GM12878 (cell line): ENCODE results near the gene AEBP1. TPM values are rescaled to one million over a fixed set of nuclear protein-coding genes. Genes with fewer than 3 reads are reported as not detected.

Source experiments
- ATAC-seq: fragments of 200-7000 bp; cut with Tn5 transposase; 3 replicates; pipeline ENCODE4 v1.9.1; 2020; ENCODE audit warnings: mild to moderate bottlenecking, moderate library complexity
- BruUV-seq: library from RNA; stranded (reverse); fragments of 400-500 nt; replicated peaks from 2 replicates; lab custom pipeline; 2021; lab: Mats Ljungman, UMichigan
- CTCF ChIA-PET: fragments of 300-600 bp; sonication (Branson Sonifier 250); formaldehyde crosslinking; extraction: SDS; loops from one replicate; lab custom pipeline; 2021; ENCODE audit warnings: inconsistent platforms; lab: Yijun Ruan, JAX
- POLR2A ChIA-PET: fragments of 350-600 bp; formaldehyde crosslinking; extraction: SDS; loops from one replicate; lab custom pipeline; 2021; ENCODE audit warnings: inconsistent platforms; lab: Charles Lee
- RAD21 ChIA-PET: fragments of 300-600 bp; sonication (Branson Sonifier 250); formaldehyde crosslinking; loops from one replicate; lab custom pipeline; 2023; ENCODE audit warnings: antibody characterized with exemption; ENCODE audit not compliant: unreplicated experiment; lab: Charles Lee
- SMC1A ChIA-PET: fragments of 300-600 bp; sonication (Branson Sonifier 250); formaldehyde crosslinking; loops from one replicate; lab custom pipeline; 2023; ENCODE audit not compliant: unreplicated experiment, uncharacterized antibody; lab: Charles Lee
- DNase-seq: peaks from one replicate; pipeline ENCODE4 v3.0.0-alpha.2; 2011; ENCODE audit warnings: low read depth, low spot score
- FAIRE-seq: peaks from 3 replicates; lab custom pipeline; 2011; peaks lifted over from hg19 to GRCh38; lab: Jason Lieb, UNC
- H2AFZ ChIP-seq: 2 replicates; pipeline ENCODE4 v1.6.0; 2011; ENCODE audit warnings: low read depth, low read length, control low read depth; ENCODE audit not compliant: control insufficient read depth
- H3K27ac ChIP-seq: 2 replicates; pipeline ENCODE4 v1.5.1; 2011; ENCODE audit warnings: control low read depth; ENCODE audit not compliant: control insufficient read depth, insufficient read depth
- H3K27me3 ChIP-seq, 2 experiments: replicated peaks in 1 of 2; 2 replicates each; pipeline versions ENCODE4 v1.6.0 to v1.6.1; 2011; ENCODE audit warnings: low read length in 1 of 2; ENCODE audit not compliant: control insufficient read depth in 2 of 2, insufficient read depth in 2 of 2
- H3K36me3 ChIP-seq, 2 experiments: 2 replicates each; pipeline ENCODE4 v1.5.1; 2011; ENCODE audit warnings: low read length in 1 of 2; ENCODE audit not compliant: control insufficient read depth in 2 of 2, insufficient read depth in 2 of 2
- H3K4me1 ChIP-seq: 2 replicates; pipeline ENCODE4 v1.6.1; 2011; ENCODE audit warnings: mild to moderate bottlenecking, low read length, moderate library complexity, mixed read lengths; ENCODE audit not compliant: control insufficient read depth, insufficient read depth
- H3K4me2 ChIP-seq: 2 replicates; pipeline ENCODE4 v1.6.0; 2011; ENCODE audit warnings: control low read depth; ENCODE audit not compliant: control insufficient read depth, insufficient read depth
- H3K4me3 ChIP-seq: fragments of 200-600 bp; sonication (generic); 2 replicates; pipeline ENCODE4 v1.5.1; 2016
- H3K79me2 ChIP-seq: 2 replicates; pipeline ENCODE4 v1.6.0; 2011; ENCODE audit warnings: low read length; ENCODE audit not compliant: control insufficient read depth, insufficient read depth
- H3K9ac ChIP-seq: 2 replicates; pipeline ENCODE4 v1.8.0; 2011; ENCODE audit warnings: low read length, control low read depth, mixed read lengths; ENCODE audit not compliant: control insufficient read depth, insufficient read depth
- H3K9me3 ChIP-seq: replicated peaks from 3 replicates; pipeline ENCODE4 v1.5.1; 2011; ENCODE audit warnings: mild to moderate bottlenecking, low read length; ENCODE audit not compliant: control insufficient read depth, insufficient read depth
- H4K20me1 ChIP-seq: 2 replicates; pipeline ENCODE4 v1.6.0; 2011; ENCODE audit not compliant: control insufficient read depth, insufficient read depth
- BCL11A ChIP-seq: IDR thresholded peaks from 2 replicates; pipeline ENCODE4 v1.6.1; 2011; ENCODE audit warnings: low read depth, low read length
- EZH2 ChIP-seq: IDR thresholded peaks from 2 replicates; pipeline ENCODE4 v1.6.1; 2012; ENCODE audit warnings: low read depth, mild to moderate bottlenecking, control low read depth, inconsistent platforms, low read length, borderline replicate concordance; ENCODE audit not compliant: control insufficient read depth
- GABPA ChIP-seq: IDR thresholded peaks from 2 replicates; pipeline ENCODE4 v1.6.1; 2014; ENCODE audit warnings: antibody characterized with exemption, low read depth, mild to moderate bottlenecking, inconsistent platforms
- MYC ChIP-seq: IDR thresholded peaks from 2 replicates; pipeline ENCODE4 v1.6.1; 2011; ENCODE audit warnings: mild to moderate bottlenecking, low read length, moderate library complexity, inconsistent platforms; ENCODE audit not compliant: insufficient read depth, insufficient replicate concordance, insufficient read length, severe bottlenecking
- NR2C2 ChIP-seq: IDR thresholded peaks from 2 replicates; pipeline ENCODE4 v1.6.1; 2011; ENCODE audit warnings: borderline replicate concordance, low read depth; ENCODE audit not compliant: control insufficient read depth, insufficient read length
- POLR2AphosphoS5 ChIP-seq: IDR thresholded peaks from 2 replicates; pipeline ENCODE4 v1.6.1; 2011; ENCODE audit warnings: mild to moderate bottlenecking, low read length, inconsistent platforms
- SMARCA5 ChIP-seq: fragments of 450-650 bp; IDR thresholded peaks from 2 replicates; pipeline ENCODE4 v1.6.1; 2017; ENCODE audit warnings: mild to moderate bottlenecking
- ZNF622 ChIP-seq: fragments of 450-650 bp; IDR thresholded peaks from 2 replicates; pipeline ENCODE4 v1.6.1; 2017; ENCODE audit warnings: mild to moderate bottlenecking, inconsistent platforms
- WGBS: methylation state at CpG from one replicate; pipeline ENCODE4 v1.1.6; 2016; ENCODE audit warnings: low lambda C conversion rate; ENCODE audit not compliant: insufficient replicate concordance, insufficient coverage; ENCODE audit errors: missing lambda C conversion rate; 5-methylcytosine and 5-hydroxymethylcytosine counted together
- in situ Hi-C: fragments of 300-500 bp; cut with MboI; formaldehyde crosslinking; loops from 9 replicates; pipeline ENCODE4 v1.14.3; 2018; ENCODE audit warnings: mixed read lengths
- intact Hi-C: fragments of 100-400 bp; cut with micrococcal nuclease; formaldehyde crosslinking; loops from one replicate; pipeline ENCODE4 v1.14.2; 2022; ENCODE audit not compliant: unreplicated experiment
- polyA plus RNA-seq, 11 experiments: library from polyadenylated mRNA; depleted of rRNA in 4 of 11; unstranded in 6 of 11; stranded (reverse) in 5 of 11; fragments of >200 nt; fragmentation: Nextera tagmentation in 4 of 11; fragmentation: Illumina TruSeq in 1 of 11; extraction: Ambion mirVana in 4 of 11; extraction: Trizol in 1 of 11; gene quantifications; 1 replicate in 1 of 11; 2 replicates in 10 of 11; pipeline versions ENCODE4 v1.2.1 to v1.2.3, GENCODE V29; 2011 to 2016; ENCODE audit warnings: inconsistent platforms in 2 of 11, missing spikeins in 2 of 11, low read depth in 1 of 11
- total RNA-seq, 4 experiments: library from RNA; depleted of rRNA in 3 of 4; stranded (reverse); fragments of >200 nt in 3 of 4; fragmentation: Illumina TruSeq in 1 of 4; extraction: Trizol in 1 of 4; gene quantifications; 2 replicates each; pipeline versions ENCODE4 v1.2.1 to v1.2.3, GENCODE V29; 2013 to 2021
- TF ChIP-seq, protein P1 (sequence below): IDR thresholded peaks from 2 replicates; pipeline ENCODE4 v1.6.1; 2012; ENCODE audit warnings: improper control_type of control experiment, low read depth, low read length; ENCODE audit not compliant: insufficient replicate concordance
- TF ChIP-seq, protein P2 (sequence below): fragments of 450-650 bp; IDR thresholded peaks from 2 replicates; pipeline ENCODE4 v1.6.1; 2018; ENCODE audit warnings: mild to moderate bottlenecking, low read depth, moderate library complexity; ENCODE audit not compliant: partially characterized antibody
- TF ChIP-seq, protein P3 (sequence below): fragments of 450-650 bp; IDR thresholded peaks from 2 replicates; pipeline ENCODE4 v1.6.1; 2018; ENCODE audit warnings: borderline replicate concordance, mild to moderate bottlenecking; ENCODE audit not compliant: partially characterized antibody

AEBP1 gene
- total and polyA plus RNA-seq, 10 of the 15 experiments (the other 5 are each of a cell fraction or from before 2014, with no cell fraction given), result 0.06 to 0.23 (median 0.11) TPM; not detected in 5

DNA sequence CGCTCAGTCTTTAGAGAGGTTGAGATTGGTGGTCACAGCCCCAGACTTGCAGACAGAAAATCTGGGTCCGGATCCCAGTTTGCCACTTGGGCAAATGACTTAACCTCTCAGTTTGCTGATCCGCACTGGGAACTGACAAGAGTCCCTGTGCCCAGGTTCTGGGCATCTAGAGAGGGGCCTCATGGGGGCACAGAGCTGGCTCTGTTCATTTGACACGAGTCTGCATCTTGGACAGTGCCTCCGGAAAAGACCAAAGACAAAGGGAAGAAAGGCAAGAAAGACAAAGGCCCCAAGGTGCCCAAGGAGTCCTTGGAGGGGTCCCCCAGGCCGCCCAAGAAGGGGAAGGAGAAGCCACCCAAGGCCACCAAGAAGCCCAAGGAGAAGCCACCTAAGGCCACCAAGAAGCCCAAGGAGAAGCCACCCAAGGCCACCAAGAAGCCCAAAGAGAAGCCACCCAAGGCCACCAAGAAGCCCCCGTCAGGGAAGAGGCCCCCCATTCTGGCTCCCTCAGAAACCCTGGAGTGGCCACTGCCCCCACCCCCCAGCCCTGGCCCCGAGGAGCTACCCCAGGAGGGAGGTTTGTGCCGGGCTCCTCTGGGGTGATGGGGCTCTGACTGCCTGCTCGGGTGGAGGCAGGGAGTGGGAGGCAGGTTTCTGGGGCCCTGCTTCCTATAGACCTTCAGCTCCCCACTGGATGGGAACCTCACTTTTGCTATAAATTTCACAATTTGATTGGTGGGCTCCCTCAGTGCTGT, 2.3 kb downstream of the AEBP1 start:
- intact Hi-C loops (no loop called here), in situ Hi-C loops (no loop called here)
- CTCF ChIA-PET, result no interaction called here
- RAD21 ChIA-PET, result no interaction called here
- Histone ChIP-seq H3K27ac (no peak overlapping the region), H3K9ac (no peak overlapping the region), H4K20me1 (no peaks in the 10 kb centered on the region), H3K4me1 (no peaks in the 10 kb centered on the region), H2AFZ (no peak overlapping the region), H3K4me3 (no peak overlapping the region), H3K36me3 (no peaks in the 10 kb centered on the region), H3K9me3 (no peaks in the 10 kb centered on the region), H3K79me2 (no peaks in the 10 kb centered on the region), H3K4me2 (no peak overlapping the region), H3K27me3 (peaks cover 11 to 15% of the 10 kb centered on the region in 2 experiments)
- no TSS peak for BruUV-seq
- FAIRE-seq (no peak), ATAC-seq (no peak), DNase-seq (no peak)
- WGBS, result 31% methylated on average over 10 of the region's 10 CpGs
- POLR2A ChIA-PET, result interaction anchor here (1.0 kb wide), 1 partner anchor 25 kb away, joined by 5 read pairs; no protein-coding TSS in a partner anchor
- SMC1A ChIA-PET, result no interaction called here
- no peak for TF ChIP-seq BCL11A
- no peak for TF ChIP-seq POLR2AphosphoS5
- TF ChIP-seq, protein P1, sequence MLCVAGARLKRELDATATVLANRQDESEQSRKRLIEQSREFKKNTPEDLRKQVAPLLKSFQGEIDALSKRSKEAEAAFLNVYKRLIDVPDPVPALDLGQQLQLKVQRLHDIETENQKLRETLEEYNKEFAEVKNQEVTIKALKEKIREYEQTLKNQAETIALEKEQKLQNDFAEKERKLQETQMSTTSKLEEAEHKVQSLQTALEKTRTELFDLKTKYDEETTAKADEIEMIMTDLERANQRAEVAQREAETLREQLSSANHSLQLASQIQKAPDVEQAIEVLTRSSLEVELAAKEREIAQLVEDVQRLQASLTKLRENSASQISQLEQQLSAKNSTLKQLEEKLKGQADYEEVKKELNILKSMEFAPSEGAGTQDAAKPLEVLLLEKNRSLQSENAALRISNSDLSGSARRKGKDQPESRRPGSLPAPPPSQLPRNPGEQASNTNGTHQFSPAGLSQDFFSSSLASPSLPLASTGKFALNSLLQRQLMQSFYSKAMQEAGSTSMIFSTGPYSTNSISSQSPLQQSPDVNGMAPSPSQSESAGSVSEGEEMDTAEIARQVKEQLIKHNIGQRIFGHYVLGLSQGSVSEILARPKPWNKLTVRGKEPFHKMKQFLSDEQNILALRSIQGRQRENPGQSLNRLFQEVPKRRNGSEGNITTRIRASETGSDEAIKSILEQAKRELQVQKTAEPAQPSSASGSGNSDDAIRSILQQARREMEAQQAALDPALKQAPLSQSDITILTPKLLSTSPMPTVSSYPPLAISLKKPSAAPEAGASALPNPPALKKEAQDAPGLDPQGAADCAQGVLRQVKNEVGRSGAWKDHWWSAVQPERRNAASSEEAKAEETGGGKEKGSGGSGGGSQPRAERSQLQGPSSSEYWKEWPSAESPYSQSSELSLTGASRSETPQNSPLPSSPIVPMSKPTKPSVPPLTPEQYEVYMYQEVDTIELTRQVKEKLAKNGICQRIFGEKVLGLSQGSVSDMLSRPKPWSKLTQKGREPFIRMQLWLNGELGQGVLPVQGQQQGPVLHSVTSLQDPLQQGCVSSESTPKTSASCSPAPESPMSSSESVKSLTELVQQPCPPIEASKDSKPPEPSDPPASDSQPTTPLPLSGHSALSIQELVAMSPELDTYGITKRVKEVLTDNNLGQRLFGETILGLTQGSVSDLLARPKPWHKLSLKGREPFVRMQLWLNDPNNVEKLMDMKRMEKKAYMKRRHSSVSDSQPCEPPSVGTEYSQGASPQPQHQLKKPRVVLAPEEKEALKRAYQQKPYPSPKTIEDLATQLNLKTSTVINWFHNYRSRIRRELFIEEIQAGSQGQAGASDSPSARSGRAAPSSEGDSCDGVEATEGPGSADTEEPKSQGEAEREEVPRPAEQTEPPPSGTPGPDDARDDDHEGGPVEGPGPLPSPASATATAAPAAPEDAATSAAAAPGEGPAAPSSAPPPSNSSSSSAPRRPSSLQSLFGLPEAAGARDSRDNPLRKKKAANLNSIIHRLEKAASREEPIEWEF, result no peak
- no peak for TF ChIP-seq GABPA
- TF ChIP-seq, protein P2, sequence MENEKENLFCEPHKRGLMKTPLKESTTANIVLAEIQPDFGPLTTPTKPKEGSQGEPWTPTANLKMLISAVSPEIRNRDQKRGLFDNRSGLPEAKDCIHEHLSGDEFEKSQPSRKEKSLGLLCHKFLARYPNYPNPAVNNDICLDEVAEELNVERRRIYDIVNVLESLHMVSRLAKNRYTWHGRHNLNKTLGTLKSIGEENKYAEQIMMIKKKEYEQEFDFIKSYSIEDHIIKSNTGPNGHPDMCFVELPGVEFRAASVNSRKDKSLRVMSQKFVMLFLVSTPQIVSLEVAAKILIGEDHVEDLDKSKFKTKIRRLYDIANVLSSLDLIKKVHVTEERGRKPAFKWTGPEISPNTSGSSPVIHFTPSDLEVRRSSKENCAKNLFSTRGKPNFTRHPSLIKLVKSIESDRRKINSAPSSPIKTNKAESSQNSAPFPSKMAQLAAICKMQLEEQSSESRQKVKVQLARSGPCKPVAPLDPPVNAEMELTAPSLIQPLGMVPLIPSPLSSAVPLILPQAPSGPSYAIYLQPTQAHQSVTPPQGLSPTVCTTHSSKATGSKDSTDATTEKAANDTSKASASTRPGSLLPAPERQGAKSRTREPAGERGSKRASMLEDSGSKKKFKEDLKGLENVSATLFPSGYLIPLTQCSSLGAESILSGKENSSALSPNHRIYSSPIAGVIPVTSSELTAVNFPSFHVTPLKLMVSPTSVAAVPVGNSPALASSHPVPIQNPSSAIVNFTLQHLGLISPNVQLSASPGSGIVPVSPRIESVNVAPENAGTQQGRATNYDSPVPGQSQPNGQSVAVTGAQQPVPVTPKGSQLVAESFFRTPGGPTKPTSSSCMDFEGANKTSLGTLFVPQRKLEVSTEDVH, result no peak
- TF ChIP-seq EZH2, result no peak
- TF ChIP-seq MYC, result no peak
- TF ChIP-seq SMARCA5, result no peak
- TF ChIP-seq, protein P3, sequence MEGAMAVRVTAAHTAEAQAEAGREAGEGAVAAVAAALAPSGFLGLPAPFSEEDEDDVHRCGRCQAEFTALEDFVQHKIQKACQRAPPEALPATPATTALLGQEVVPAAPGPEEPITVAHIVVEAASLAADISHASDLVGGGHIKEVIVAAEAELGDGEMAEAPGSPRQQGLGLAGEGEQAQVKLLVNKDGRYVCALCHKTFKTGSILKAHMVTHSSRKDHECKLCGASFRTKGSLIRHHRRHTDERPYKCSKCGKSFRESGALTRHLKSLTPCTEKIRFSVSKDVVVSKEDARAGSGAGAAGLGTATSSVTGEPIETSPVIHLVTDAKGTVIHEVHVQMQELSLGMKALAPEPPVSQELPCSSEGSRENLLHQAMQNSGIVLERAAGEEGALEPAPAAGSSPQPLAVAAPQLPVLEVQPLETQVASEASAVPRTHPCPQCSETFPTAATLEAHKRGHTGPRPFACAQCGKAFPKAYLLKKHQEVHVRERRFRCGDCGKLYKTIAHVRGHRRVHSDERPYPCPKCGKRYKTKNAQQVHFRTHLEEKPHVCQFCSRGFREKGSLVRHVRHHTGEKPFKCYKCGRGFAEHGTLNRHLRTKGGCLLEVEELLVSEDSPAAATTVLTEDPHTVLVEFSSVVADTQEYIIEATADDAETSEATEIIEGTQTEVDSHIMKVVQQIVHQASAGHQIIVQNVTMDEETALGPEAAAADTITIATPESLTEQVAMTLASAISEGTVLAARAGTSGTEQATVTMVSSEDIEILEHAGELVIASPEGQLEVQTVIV, result no peak
- TF ChIP-seq NR2C2, result no peak
- TF ChIP-seq ZNF622, result no peak
